DOHH2 (cell line): ENCODE measurements around the gene PAGE2.

Source experiments
- CTCF ChIP-seq: fragments of 200-600 bp; sonication (generic); IDR thresholded peaks from one replicate; pipeline ENCODE4 v1.5.1; 2014; ENCODE audit warnings: antibody characterized with exemption, mild to moderate bottlenecking, low read depth, low read length; ENCODE audit not compliant: poor library complexity, severe bottlenecking
- EZH2phosphoT487 ChIP-seq: fragments of 200-600 bp; sonication (generic); IDR thresholded peaks from 2 replicates; pipeline ENCODE4 v1.6.1; 2017; ENCODE audit warnings: borderline replicate concordance, mild to moderate bottlenecking, antibody characterized with exemption, low read length, moderate library complexity, mixed read lengths

GRCh38 chrX:55135171-55135570, 46.4 kb downstream of the PAGE2 start:
- TF ChIP-seq CTCF (peak; percentile 46), EZH2phosphoT487 (no peak)
